ENCODE measurements around the gene IQGAP3. TPM values are rescaled to one million over a fixed set of nuclear protein-coding genes. Genes with fewer than 3 reads are reported as not detected.
A peak's percentile ranks its signal among the peaks of the same experiment; 100 is the strongest.

The IQGAP3 gene
- polyA plus RNA-seq, 1 of the 3 experiments (the other 2 are of a cell fraction): 15.6 TPM

DNA sequence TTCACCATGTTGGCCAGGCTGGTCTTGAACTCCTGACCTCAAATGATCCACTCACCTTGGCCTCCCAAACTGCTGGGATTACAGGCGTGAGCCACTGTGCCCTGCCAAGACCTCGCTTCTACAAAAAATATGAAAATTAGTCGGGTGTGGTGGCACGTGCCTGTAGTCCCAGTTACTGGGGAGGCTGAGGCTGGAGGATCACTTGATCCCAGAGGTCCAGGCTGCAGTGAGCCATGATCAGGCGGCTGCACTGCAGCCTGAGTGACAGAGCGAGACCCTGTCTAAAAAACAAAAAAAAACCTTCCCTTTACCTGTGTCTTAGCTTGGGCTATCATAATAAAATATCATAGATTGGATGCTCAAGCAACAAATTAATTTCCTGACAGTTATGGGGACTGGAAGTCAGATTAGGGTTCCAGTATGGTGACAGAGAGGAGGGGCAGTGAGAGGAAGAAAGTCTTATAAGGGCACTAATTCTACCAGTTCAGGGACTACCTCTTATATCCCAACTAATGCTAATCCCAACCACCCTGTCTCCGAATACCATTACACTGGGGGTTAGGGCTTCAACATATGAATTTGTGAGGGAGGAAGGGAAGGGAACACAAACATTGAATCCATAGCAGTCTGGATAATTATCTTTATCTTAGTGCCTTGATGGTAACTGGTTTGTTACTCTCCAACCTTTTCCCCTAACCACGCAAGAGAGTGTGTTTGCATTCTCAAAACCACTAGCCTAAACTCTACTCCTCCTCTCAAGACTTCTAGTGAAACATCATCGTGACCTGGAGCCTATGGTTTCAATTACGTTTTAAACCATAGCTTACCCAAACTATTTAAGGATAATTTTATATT is 18.2 kb upstream of the IQGAP3 start:
- Histone ChIP-seq H3K4me2 (peak overlapping the region; percentile 96), H3K27me3 (ENCODE audit: insufficient read depth) (no peaks in the 10 kb centered on the region), H3K79me2 (ENCODE audit: insufficient read depth) (peaks cover 12% of the 10 kb centered on the region; the same call in 1 of the 2 replicates), H3K9ac (peak overlapping the region; percentile 83; the same call in 1 of the 2 replicates), H3K4me1 (ENCODE audit: control insufficient read depth in 1 of 2, insufficient read depth in 2 of 2, low read depth in 1 of 2, low read length in 1 of 2) (peaks cover 0 to 16% of the 10 kb centered on the region in 2 experiments; a peak in 2 of 4 replicates), H3K4me3 (ENCODE audit: low read depth in 2 of 2, low read length in 1 of 2) (0 out of 4 replicates have a peak overlapping the region, but pooled peaks of 1 of the 2 experiments have one; percentile 86), H3K9me3 (no peaks in the 10 kb centered on the region), H3K9me2 (no peaks in the 10 kb centered on the region), H2AFZ (ENCODE audit: low read depth) (peak overlapping the region; percentile 57), H3F3A (replicated peaks; ENCODE audit: insufficient read depth) (peaks cover 13% of the 10 kb centered on the region), H4K20me1 (ENCODE audit: insufficient read depth) (no peaks in the 10 kb centered on the region), H3K36me3 (replicated peaks in 1 of 2; ENCODE audit: control insufficient read depth in 1 of 2, insufficient read depth in 2 of 2, low read length in 1 of 2) (peaks cover 15 to 30% of the 10 kb centered on the region in 2 experiments), H3K27ac (ENCODE audit: low read depth in 2 of 2, low read length in 1 of 2) (peak overlapping the region; percentile 64 to 93; a peak in 2 of 4 replicates)
- ChIA-PET POLR2A (interaction anchor here (0.7 to 2.8 kb wide), 3 partner anchors 9 to 11 kb away, joined by 4 to 15 read pairs (median 10); partner anchors contain the start of genes GPATCH4 and TTC24), CTCF (interaction anchor here (1.0 to 4.3 kb wide), 14 partner anchors 11 to 145 kb away, joined by 3 to 42 read pairs (median 4); partner anchors contain the start of gene TTC24)
- DNase-seq: no peak
- 92% methylated on average over 10 of the region's 10 CpGs for WGBS (ENCODE audit: low lambda C conversion rate)
- TF ChIP-seq TAF1 (IDR thresholded peaks at IDR 0.05; ENCODE audit: borderline replicate concordance, low read depth, low read length) (no peak), FOXJ3 (CRISPR knock-in tag; IDR thresholded peaks at IDR 0.05) (no peak), MXI1 (IDR thresholded peaks at IDR 0.05; ENCODE audit: low read depth, low read length) (no peak), YY1 (IDR thresholded peaks at IDR 0.05; ENCODE audit: low read depth) (no peak), EP300 (IDR thresholded peaks at IDR 0.05; ENCODE audit: borderline replicate concordance in 1 of 2, low read depth in 1 of 2, low read length in 1 of 2) (no peak), ELF1 (IDR thresholded peaks at IDR 0.05) (no peak), NFIC (IDR thresholded peaks at IDR 0.05; ENCODE audit: borderline replicate concordance) (no peak), NRF1 (IDR thresholded peaks at IDR 0.05; ENCODE audit: low read depth, low read length) (no peak), SMC3 (IDR thresholded peaks at IDR 0.05; ENCODE audit: low read depth, low read length) (no peak), RAD21 (IDR thresholded peaks at IDR 0.05; ENCODE audit: low read length) (no peak), FOXM1 (IDR thresholded peaks at IDR 0.05; ENCODE audit: low read depth) (no peak), FOSL2 (IDR thresholded peaks at IDR 0.05; ENCODE audit: borderline replicate concordance, low read depth) (no peak), SIN3A (IDR thresholded peaks at IDR 0.05; ENCODE audit: borderline replicate concordance, low read depth, low read length) (no peak)
- TF ChIP-seq, protein P1, sequence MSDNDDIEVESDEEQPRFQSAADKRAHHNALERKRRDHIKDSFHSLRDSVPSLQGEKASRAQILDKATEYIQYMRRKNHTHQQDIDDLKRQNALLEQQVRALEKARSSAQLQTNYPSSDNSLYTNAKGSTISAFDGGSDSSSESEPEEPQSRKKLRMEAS (IDR thresholded peaks at IDR 0.05; ENCODE audit: low read depth): no peak
- TF ChIP-seq, protein P2, sequence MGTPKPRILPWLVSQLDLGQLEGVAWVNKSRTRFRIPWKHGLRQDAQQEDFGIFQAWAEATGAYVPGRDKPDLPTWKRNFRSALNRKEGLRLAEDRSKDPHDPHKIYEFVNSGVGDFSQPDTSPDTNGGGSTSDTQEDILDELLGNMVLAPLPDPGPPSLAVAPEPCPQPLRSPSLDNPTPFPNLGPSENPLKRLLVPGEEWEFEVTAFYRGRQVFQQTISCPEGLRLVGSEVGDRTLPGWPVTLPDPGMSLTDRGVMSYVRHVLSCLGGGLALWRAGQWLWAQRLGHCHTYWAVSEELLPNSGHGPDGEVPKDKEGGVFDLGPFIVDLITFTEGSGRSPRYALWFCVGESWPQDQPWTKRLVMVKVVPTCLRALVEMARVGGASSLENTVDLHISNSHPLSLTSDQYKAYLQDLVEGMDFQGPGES (IDR thresholded peaks at IDR 0.05; ENCODE audit: low read depth, low read length): no peak

DNA sequence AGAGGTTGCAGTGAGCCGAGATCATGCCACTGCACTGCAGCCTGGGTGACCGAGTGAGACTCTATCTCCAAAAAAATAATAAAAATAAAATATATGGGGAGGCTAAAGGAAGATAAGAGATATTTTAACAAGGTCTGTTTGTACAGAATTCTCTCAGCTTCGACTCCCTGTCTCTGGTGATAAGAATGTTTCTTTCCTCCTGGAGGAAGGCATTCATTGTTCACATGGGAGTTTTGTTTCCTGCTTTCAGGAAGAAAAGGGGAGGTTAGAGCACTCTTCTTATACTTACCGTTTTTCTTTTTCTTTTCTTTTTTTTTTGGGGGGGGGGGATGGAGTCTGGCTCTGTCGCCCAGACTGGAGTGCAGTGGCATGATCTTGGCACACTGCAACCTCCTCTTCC is 17.2 kb upstream of the IQGAP3 start:
- WGBS (ENCODE audit: low lambda C conversion rate): 85% methylated on average over 5 of the region's 5 CpGs
- no peaks in the 10 kb centered on the region for H4K20me1 ChIP-seq (ENCODE audit: insufficient read depth)
- H3K27ac ChIP-seq (ENCODE audit: low read depth in 2 of 2, low read length in 1 of 2): no peak overlapping the region
- H3K36me3 ChIP-seq (replicated peaks in 1 of 2; ENCODE audit: control insufficient read depth in 1 of 2, insufficient read depth in 2 of 2, low read length in 1 of 2): peaks cover 5 to 20% of the 10 kb centered on the region in 2 experiments
- no peaks in the 10 kb centered on the region for H3K9me3 ChIP-seq
- peaks cover 0 to 16% of the 10 kb centered on the region in 2 experiments; a peak in 2 of 4 replicates for H3K4me1 ChIP-seq (ENCODE audit: control insufficient read depth in 1 of 2, insufficient read depth in 2 of 2, low read depth in 1 of 2, low read length in 1 of 2)
- H3K9ac ChIP-seq: no peak overlapping the region
- no peak overlapping the region for H2AFZ ChIP-seq (ENCODE audit: low read depth)
- H3K27me3 ChIP-seq (ENCODE audit: insufficient read depth): no peaks in the 10 kb centered on the region
- H3K4me3 ChIP-seq (ENCODE audit: low read depth in 2 of 2, low read length in 1 of 2): no peak overlapping the region
- H3F3A ChIP-seq (replicated peaks; ENCODE audit: insufficient read depth): peaks cover 10% of the 10 kb centered on the region
- ChIA-PET CTCF (interaction anchor here (1.3 to 11.1 kb wide), 2 partner anchors 15 to 20 kb away, joined by 3 to 104 read pairs; no protein-coding TSS in a partner anchor), POLR2A (no interaction called here)
- DNase-seq: no peak
- no peaks in the 10 kb centered on the region for H3K9me2 ChIP-seq
- H3K4me2 ChIP-seq: no peak overlapping the region
- H3K79me2 ChIP-seq (ENCODE audit: insufficient read depth): peaks cover 12% of the 10 kb centered on the region; the same call in 1 of the 2 replicates
- TF ChIP-seq, protein P3, sequence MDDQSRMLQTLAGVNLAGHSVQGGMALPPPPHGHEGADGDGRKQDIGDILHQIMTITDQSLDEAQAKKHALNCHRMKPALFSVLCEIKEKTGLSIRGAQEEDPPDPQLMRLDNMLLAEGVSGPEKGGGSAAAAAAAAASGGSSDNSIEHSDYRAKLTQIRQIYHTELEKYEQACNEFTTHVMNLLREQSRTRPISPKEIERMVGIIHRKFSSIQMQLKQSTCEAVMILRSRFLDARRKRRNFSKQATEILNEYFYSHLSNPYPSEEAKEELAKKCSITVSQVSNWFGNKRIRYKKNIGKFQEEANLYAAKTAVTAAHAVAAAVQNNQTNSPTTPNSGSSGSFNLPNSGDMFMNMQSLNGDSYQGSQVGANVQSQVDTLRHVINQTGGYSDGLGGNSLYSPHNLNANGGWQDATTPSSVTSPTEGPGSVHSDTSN (IDR thresholded peaks at IDR 0.05): no peak
- no peak for TF ChIP-seq RXRA (IDR thresholded peaks at IDR 0.05; ENCODE audit: borderline replicate concordance, low read depth)
- no peak for TF ChIP-seq FOXJ3 (CRISPR knock-in tag; IDR thresholded peaks at IDR 0.05)
- TF ChIP-seq, protein P4, sequence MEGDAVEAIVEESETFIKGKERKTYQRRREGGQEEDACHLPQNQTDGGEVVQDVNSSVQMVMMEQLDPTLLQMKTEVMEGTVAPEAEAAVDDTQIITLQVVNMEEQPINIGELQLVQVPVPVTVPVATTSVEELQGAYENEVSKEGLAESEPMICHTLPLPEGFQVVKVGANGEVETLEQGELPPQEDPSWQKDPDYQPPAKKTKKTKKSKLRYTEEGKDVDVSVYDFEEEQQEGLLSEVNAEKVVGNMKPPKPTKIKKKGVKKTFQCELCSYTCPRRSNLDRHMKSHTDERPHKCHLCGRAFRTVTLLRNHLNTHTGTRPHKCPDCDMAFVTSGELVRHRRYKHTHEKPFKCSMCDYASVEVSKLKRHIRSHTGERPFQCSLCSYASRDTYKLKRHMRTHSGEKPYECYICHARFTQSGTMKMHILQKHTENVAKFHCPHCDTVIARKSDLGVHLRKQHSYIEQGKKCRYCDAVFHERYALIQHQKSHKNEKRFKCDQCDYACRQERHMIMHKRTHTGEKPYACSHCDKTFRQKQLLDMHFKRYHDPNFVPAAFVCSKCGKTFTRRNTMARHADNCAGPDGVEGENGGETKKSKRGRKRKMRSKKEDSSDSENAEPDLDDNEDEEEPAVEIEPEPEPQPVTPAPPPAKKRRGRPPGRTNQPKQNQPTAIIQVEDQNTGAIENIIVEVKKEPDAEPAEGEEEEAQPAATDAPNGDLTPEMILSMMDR (IDR thresholded peaks at IDR 0.05): no peak
- no peak for TF ChIP-seq CHD2 (IDR thresholded peaks at IDR 0.05; ENCODE audit: low read length, partially characterized antibody)
- TF ChIP-seq, protein P1 (IDR thresholded peaks at IDR 0.05; ENCODE audit: low read depth): no peak
